ENCODE data around the gene ATP6V1B1. TPM values are rescaled to one million over a fixed set of nuclear protein-coding genes. Genes with fewer than 3 reads are reported as not detected.

The ATP6V1B1 gene
- total RNA-seq, 1 donor from 2014 or later, result 2.1 TPM

- ATAC-seq (no peak), DNase-seq (no peak)
- H3K4me3 ChIP-seq, result peak overlapping the region; percentile 44
- peaks cover 18% of the 10 kb centered on the region for H3K27me3 ChIP-seq
- intact Hi-C loops (cut with DNase I), result no loop called here
- H3K9me3 ChIP-seq, result no peaks in the 10 kb centered on the region
- no peak for TF ChIP-seq CTCF (IDR thresholded peaks at IDR 0.05)
- no peaks in the 10 kb centered on the region for H3K36me3 ChIP-seq
- H3K4me1 ChIP-seq, result peaks cover 7% of the 10 kb centered on the region
- H3K27ac ChIP-seq, result no peak overlapping the region
Measured at GRCh38 chr2:70965506-70965905, 29.8 kb downstream of the ATP6V1B1 start.

- DNase-seq (no peak), ATAC-seq (no peak)
- no peak for TF ChIP-seq CTCF (IDR thresholded peaks at IDR 0.05)
- H3K27me3 ChIP-seq, result peaks cover 18% of the 10 kb centered on the region
- H3K27ac ChIP-seq, result no peak overlapping the region
- H3K9me3 ChIP-seq, result no peaks in the 10 kb centered on the region
- H3K4me3 ChIP-seq, result no peak overlapping the region
- intact Hi-C loops (cut with DNase I), result no loop called here
- H3K4me1 ChIP-seq, result peaks cover 7% of the 10 kb centered on the region
- H3K36me3 ChIP-seq, result no peaks in the 10 kb centered on the region
Measured at GRCh38 chr2:70966681-70967080, 31.0 kb downstream of the ATP6V1B1 start.

- Histone ChIP-seq H3K9me3 (no peaks in the 10 kb centered on the region), H3K4me1 (peaks cover 7% of the 10 kb centered on the region), H3K27me3 (peaks cover 18% of the 10 kb centered on the region), H3K27ac (no peak overlapping the region), H3K36me3 (no peaks in the 10 kb centered on the region), H3K4me3 (no peak overlapping the region)
- TF ChIP-seq CTCF (IDR thresholded peaks at IDR 0.05), result no peak
- ATAC-seq, result no peak
- intact Hi-C loops (cut with DNase I), result no loop called here
- no peak for DNase-seq
Measured at GRCh38 chr2:70967189-70967588, 31.5 kb downstream of the ATP6V1B1 start.

GRCh38 chr2:70974592-70974991 lies 38.9 kb downstream of the ATP6V1B1 start:
- Histone ChIP-seq H3K27me3 (no peaks in the 10 kb centered on the region), H3K4me1 (peaks cover 9% of the 10 kb centered on the region), H3K27ac (no peak overlapping the region), H3K4me3 (no peak overlapping the region), H3K9me3 (no peaks in the 10 kb centered on the region), H3K36me3 (no peaks in the 10 kb centered on the region)
- DNase-seq (no peak), ATAC-seq (no peak)
- intact Hi-C loops (cut with DNase I), result no loop called here
- TF ChIP-seq CTCF (IDR thresholded peaks at IDR 0.05), result no peak

GRCh38 chr2:70975237-70975636 lies 39.5 kb downstream of the ATP6V1B1 start:
- DNase-seq (no peak), ATAC-seq (no peak)
- no peaks in the 10 kb centered on the region for H3K36me3 ChIP-seq
- peaks cover 9% of the 10 kb centered on the region for H3K4me1 ChIP-seq
- no peak overlapping the region for H3K4me3 ChIP-seq
- H3K27me3 ChIP-seq, result no peaks in the 10 kb centered on the region
- intact Hi-C loops (cut with DNase I), result no loop called here
- TF ChIP-seq CTCF (IDR thresholded peaks at IDR 0.05), result no peak
- H3K27ac ChIP-seq, result no peak overlapping the region
- H3K9me3 ChIP-seq, result no peaks in the 10 kb centered on the region

- no peaks in the 10 kb centered on the region for H3K27me3 ChIP-seq
- peak overlapping the region; percentile 76 for H3K4me3 ChIP-seq
- intact Hi-C loops (cut with DNase I), result no loop called here
- no peaks in the 10 kb centered on the region for H3K9me3 ChIP-seq
- peak; percentile 6 for TF ChIP-seq CTCF (IDR thresholded peaks at IDR 0.05)
- peaks cover 9% of the 10 kb centered on the region for H3K4me1 ChIP-seq
- no peaks in the 10 kb centered on the region for H3K36me3 ChIP-seq
- ATAC-seq, result no peak
- peak overlapping the region; percentile 94 for H3K27ac ChIP-seq
- DNase-seq, result no peak
Measured at GRCh38 chr2:70977605-70978205, 42.0 kb downstream of the ATP6V1B1 start.
